ENCODE measurements around the gene WDSUB1.

- TF ChIP-seq POLR2A (IDR thresholded peaks at IDR 0.05) (no peak), CTCF (IDR thresholded peaks at IDR 0.05) (no peak)
Measured at GRCh38 chr2:159262904-159263303, 23.6 kb downstream of the WDSUB1 start.
